Cardiac fibroblast (primary cell): ENCODE results near the gene CEP70.
A peak's percentile ranks its signal among the peaks of the same experiment; 100 is the strongest.
"Not testable (repeated sequence)": the region's sequence is repeated elsewhere in the genome, so short reads cannot be mapped to it uniquely, and the experiment has no call there.

Experiments used
- DNase-seq, 2 donors: peaks; one replicate each; pipeline versions ENCODE4 v3.0.0 to v3.0.0-alpha.2; 2010; ENCODE audit warnings: low read depth in 2 of 2
- H3K4me3 ChIP-seq, 2 donors: replicated peaks in 1 of 2; 1 replicate in 1 of 2; 2 replicates in 1 of 2; pipeline ENCODE4 v1.5.1; 2011; ENCODE audit warnings: low read depth in 2 of 2, low read length in 2 of 2, mild to moderate bottlenecking in 2 of 2, moderate library complexity in 1 of 2
- CTCF ChIP-seq: IDR thresholded peaks from one replicate; pipeline ENCODE4 v1.5.1; 2011; ENCODE audit warnings: low read depth, mild to moderate bottlenecking, low read length, inconsistent platforms

Gene CEP70

GRCh38 chr3:138600100-138600745 lies 6.2 kb upstream of the CEP70 start:
- no peak for TF ChIP-seq CTCF
- no peak for DNase-seq
- no peak overlapping the region for H3K4me3 ChIP-seq

GRCh38 chr3:138598534-138598933 lies 4.5 kb upstream of the CEP70 start:
- H3K4me3 ChIP-seq, result no peak overlapping the region
- DNase-seq, result no peak
- TF ChIP-seq CTCF, result no peak

DNA sequence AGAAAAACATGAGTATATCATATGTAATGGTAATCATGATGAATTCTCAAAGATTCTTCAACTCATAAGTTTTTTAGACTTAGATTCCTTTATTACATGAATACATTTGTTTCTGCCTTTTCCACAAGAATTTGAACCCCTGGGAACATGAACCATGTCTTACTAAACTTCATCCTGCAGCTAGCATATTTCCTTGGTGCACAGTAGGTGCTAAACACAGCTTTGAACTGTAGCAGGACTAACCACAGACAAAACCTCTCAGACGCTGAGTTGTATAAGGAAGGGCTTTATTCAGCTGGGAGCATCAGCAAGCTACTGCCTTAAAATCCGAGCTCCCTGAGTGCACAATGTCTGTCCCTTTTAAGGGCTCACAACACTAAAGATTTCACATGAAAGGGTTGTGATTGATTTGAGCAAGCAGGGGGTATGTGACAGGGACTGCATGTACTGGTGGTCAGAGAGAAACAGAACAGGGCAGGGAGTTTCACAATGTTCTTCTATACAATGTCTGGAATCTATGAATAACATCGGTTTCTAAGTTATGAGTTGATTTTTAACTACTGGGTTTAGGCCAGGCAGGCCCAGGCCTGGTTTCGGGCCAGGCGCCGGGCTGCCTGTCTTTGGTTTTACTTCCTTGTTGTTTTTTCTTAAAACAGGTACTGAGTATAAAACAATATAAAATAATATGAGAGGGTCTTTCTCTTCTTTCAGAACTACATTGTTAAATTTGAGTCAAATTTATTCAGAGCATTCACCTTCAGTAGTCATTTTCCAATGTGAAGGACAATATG lies 3.3 kb upstream of the CEP70 start:
- peak in 1 of 2 donors; percentile 18 for DNase-seq
- H3K4me3 ChIP-seq, result not testable (repeated sequence)

DNA sequence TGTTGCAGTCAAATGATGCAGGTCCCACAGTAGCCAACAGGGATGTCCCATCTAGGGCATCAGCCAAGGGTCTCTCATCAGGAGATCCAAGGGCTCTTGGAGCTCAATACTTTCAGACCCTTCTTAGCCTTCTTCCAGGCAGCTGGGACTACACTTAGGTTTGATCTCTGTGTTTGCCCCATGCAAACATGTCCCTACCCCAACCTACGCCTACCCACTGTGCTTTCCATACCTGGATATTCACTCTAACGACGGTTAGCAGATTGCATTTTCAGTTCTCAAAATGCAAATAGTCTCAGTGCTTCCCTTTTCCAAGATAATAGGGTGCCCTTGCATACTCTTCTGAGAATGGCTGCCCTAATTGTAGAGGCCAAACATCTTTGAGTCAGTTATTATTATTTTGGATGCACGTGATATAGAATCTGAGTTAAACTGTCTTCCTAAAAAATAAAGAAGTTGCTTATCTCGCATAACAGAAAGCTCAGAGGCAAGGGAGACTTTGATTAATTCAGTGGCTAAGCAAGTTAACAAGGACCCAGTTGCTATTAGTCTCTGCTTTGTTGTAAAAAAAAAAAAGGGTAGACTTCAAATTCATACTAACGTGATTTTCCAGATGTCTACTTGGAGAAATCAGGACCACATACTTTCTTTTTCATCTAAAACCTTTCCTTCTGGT lies 1.0 kb upstream of the CEP70 start:
- no peak overlapping the region for H3K4me3 ChIP-seq
- DNase-seq, result no peak
- no peak for TF ChIP-seq CTCF

GRCh38 chr3:138593488-138594149 lies 441 bp downstream of the CEP70 start:
- DNase-seq, result peak in 1 of 2 donors; percentile 5
- H3K4me3 ChIP-seq, result peak overlapping the region; percentile 84 to 92
- TF ChIP-seq CTCF, result no peak

- DNase-seq, result no peak
- no peak overlapping the region for H3K4me3 ChIP-seq
- TF ChIP-seq CTCF, result no peak
These were observed 2.7 kb downstream of the CEP70 start for GRCh38 chr3:138591392-138591791.

DNA sequence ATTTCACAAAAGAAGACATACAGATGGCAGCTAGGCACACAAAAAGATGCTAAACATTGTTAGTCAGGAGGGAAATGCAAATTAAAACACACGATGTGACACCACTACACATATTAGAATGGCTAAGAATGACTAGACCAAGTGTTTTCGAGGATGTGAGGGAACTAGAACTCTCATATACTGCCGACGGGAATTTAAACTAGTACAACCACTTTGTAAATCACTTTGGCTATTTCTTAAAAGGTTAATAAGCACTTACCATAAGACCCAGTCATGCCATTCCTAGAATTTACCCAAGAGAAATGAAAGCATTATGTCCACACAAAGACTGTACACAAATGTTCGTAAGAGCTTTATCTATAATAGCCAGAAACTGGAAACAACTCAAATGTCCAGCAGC lies 5.6 kb downstream of the CEP70 start:
- DNase-seq, result no peak
- TF ChIP-seq CTCF, result no peak

More for the DNA sequence above, 5.6 kb downstream of the CEP70 start:
- no peak overlapping the region for H3K4me3 ChIP-seq
